ENCODE data around the gene IDH3A. TPM values are rescaled to one million over a fixed set of nuclear protein-coding genes. Genes with fewer than 3 reads are reported as not detected.

The IDH3A gene
- 69.5 to 97.3 TPM (median 72.2 TPM) in 5 replicates for total RNA-seq (2022; extraction: Qiagen RNA extraction; ENCODE audit: low read depth)

GRCh38 chr15:78149068-78149804 is at the start of gene IDH3A:
TSS of gene IDH3A (plus strand) at chr15:78149362. CDS start at chr15:78149404, 42 bp downstream.

GRCh38 chr15:78131295-78132061 is 17.7 kb upstream of the IDH3A start, which contains the start of gene CIB2:
TSS of gene CIB2 (minus strand) at chr15:78131445. CDS start at chr15:78131215, 230 bp downstream.

Other genes with a start within 250 kb of the IDH3A start
- gene TBC1D2B, start 71.7 kb upstream of the IDH3A start, total RNA-seq (2022; extraction: Qiagen RNA extraction; ENCODE audit: low read depth) = 10.7 to 15.8 TPM (median 13.3 TPM) in 5 replicates
- not detected in 5 replicates for gene SH2D7, start 56.8 kb upstream of the IDH3A start, total RNA-seq (2022; extraction: Qiagen RNA extraction; ENCODE audit: low read depth)
- gene CIB2, start 17.9 kb upstream of the IDH3A start, total RNA-seq (2022; extraction: Qiagen RNA extraction; ENCODE audit: low read depth) = 26.8 to 31.3 TPM (median 28.3 TPM) in 5 replicates
- 0.12 to 0.39 TPM (median 0.15 TPM) in 4 of 5 replicates, not detected in the other for gene ACSBG1, start 85.2 kb downstream of the IDH3A start, total RNA-seq (2022; extraction: Qiagen RNA extraction; ENCODE audit: low read depth)
- 0.05 to 0.11 TPM in 2 of 5 replicates, not detected in the others for gene DNAJA4, start 115.2 kb downstream of the IDH3A start, total RNA-seq (2022; extraction: Qiagen RNA extraction; ENCODE audit: low read depth)
- gene SKIC8, start 150.2 kb downstream of the IDH3A start, total RNA-seq (2022; extraction: Qiagen RNA extraction; ENCODE audit: low read depth) = 80.2 to 111 TPM (median 89.2 TPM) in 5 replicates
- 1.5 to 2.0 TPM (median 1.8 TPM) in 5 replicates for gene CRABP1, start 191.0 kb downstream of the IDH3A start, total RNA-seq (2022; extraction: Qiagen RNA extraction; ENCODE audit: low read depth)